ENCODE results near the gene CLIP2.
"Not testable (repeated sequence)": the region's sequence is repeated elsewhere in the genome, so short reads cannot be mapped to it uniquely, and the experiment has no call there.

CLIP2 gene

GRCh38 chr7:74311305-74311744 is 22.1 kb downstream of the CLIP2 start:
- ATAC-seq = no peak
- TF ChIP-seq SNAI2 (CRISPR knock-in tag; IDR thresholded peaks at IDR 0.05) = no peak
- TF ChIP-seq TCF4 (CRISPR knock-in tag; IDR thresholded peaks at IDR 0.05; ENCODE audit: borderline replicate concordance) = no peak
- no peak for TF ChIP-seq CSRNP3 (CRISPR knock-in tag; IDR thresholded peaks at IDR 0.05)
- no peak for TF ChIP-seq ZC3H10 (CRISPR knock-in tag; IDR thresholded peaks at IDR 0.05)
- TF ChIP-seq PATZ1 (CRISPR knock-in tag; IDR thresholded peaks at IDR 0.05; ENCODE audit: borderline replicate concordance) = no peak
- no peak for TF ChIP-seq TSHZ2 (CRISPR knock-in tag; IDR thresholded peaks at IDR 0.05)
- TF ChIP-seq ARNTL (CRISPR knock-in tag; IDR thresholded peaks at IDR 0.05; ENCODE audit: borderline replicate concordance, low read depth) = no peak
- no peak for TF ChIP-seq OSR1 (CRISPR knock-in tag; IDR thresholded peaks at IDR 0.05)

- peak; percentile 25; the same call in 2 of the 3 replicates for ATAC-seq
Observed at GRCh38 chr7:74312418-74313028, 23.3 kb downstream of the CLIP2 start.

GRCh38 chr7:74315891-74316290 is 26.7 kb downstream of the CLIP2 start:
- not testable (repeated sequence) for ATAC-seq

More at GRCh38 chr7:74312418-74313028, 23.3 kb downstream of the CLIP2 start:
- no peak for TF ChIP-seq CSDC2 (CRISPR knock-in tag; IDR thresholded peaks at IDR 0.05)
- TF ChIP-seq BACH2 (CRISPR knock-in tag; IDR thresholded peaks at IDR 0.05; ENCODE audit: borderline replicate concordance) = no peak
- TF ChIP-seq ARNTL (CRISPR knock-in tag; IDR thresholded peaks at IDR 0.05; ENCODE audit: borderline replicate concordance, low read depth) = no peak
- TF ChIP-seq ZNF565 (CRISPR knock-in tag; conservative IDR thresholded peaks at IDR 0.05; ENCODE audit: low read depth) = no peak

- no peak for ATAC-seq
- no peak for TF ChIP-seq ARNTL (CRISPR knock-in tag; IDR thresholded peaks at IDR 0.05; ENCODE audit: borderline replicate concordance, low read depth)
Observed at GRCh38 chr7:74317146-74317782, 28.1 kb downstream of the CLIP2 start.

- no peak for ATAC-seq
- TF ChIP-seq ZNF70 (CRISPR knock-in tag; IDR thresholded peaks at IDR 0.05) = no peak
- no peak for TF ChIP-seq ARNTL (CRISPR knock-in tag; IDR thresholded peaks at IDR 0.05; ENCODE audit: borderline replicate concordance, low read depth)
- TF ChIP-seq ZFP3 (CRISPR knock-in tag; IDR thresholded peaks at IDR 0.05) = no peak
- TF ChIP-seq ZFP30 (CRISPR knock-in tag; IDR thresholded peaks at IDR 0.05) = no peak
- no peak for TF ChIP-seq ZNF8 (CRISPR knock-in tag; IDR thresholded peaks at IDR 0.05)
- TF ChIP-seq TOX (CRISPR knock-in tag; IDR thresholded peaks at IDR 0.05; ENCODE audit: borderline replicate concordance) = no peak
- TF ChIP-seq SNAI2 (CRISPR knock-in tag; IDR thresholded peaks at IDR 0.05) = no peak
- no peak for TF ChIP-seq ISL1 (CRISPR knock-in tag; IDR thresholded peaks at IDR 0.05)
- TF ChIP-seq TCF4 (CRISPR knock-in tag; IDR thresholded peaks at IDR 0.05; ENCODE audit: borderline replicate concordance) = no peak
- TF ChIP-seq ZC3H10 (CRISPR knock-in tag; IDR thresholded peaks at IDR 0.05) = no peak
Observed at GRCh38 chr7:74318043-74318442, 28.8 kb downstream of the CLIP2 start.

GRCh38 chr7:74320645-74321221 is 31.5 kb downstream of the CLIP2 start:
- ATAC-seq = no peak
- TF ChIP-seq ZNF8 (CRISPR knock-in tag; IDR thresholded peaks at IDR 0.05) = no peak
- no peak for TF ChIP-seq TCF4 (CRISPR knock-in tag; IDR thresholded peaks at IDR 0.05; ENCODE audit: borderline replicate concordance)
- no peak for TF ChIP-seq RARB (CRISPR knock-in tag; IDR thresholded peaks at IDR 0.05)
- TF ChIP-seq PATZ1 (CRISPR knock-in tag; IDR thresholded peaks at IDR 0.05; ENCODE audit: borderline replicate concordance) = no peak
- TF ChIP-seq CSRNP3 (CRISPR knock-in tag; IDR thresholded peaks at IDR 0.05) = no peak

All from SK-N-SH treated with all-trans-retinoic acid at 6 μM for 48 hours (cell line).